HUES64 (cell line): ENCODE measurements around the gene PTK6.

Experiments used
- H3K27ac ChIP-seq: 2 replicates; pipeline ENCODE4 v1.7.0; 2013; ENCODE audit warnings: low read depth, low read length, inconsistent platforms
- H3K27me3 ChIP-seq: 2 replicates; pipeline ENCODE4 v1.6.1; 2013; ENCODE audit warnings: mild to moderate bottlenecking, low read length; ENCODE audit not compliant: insufficient read depth
- H3K36me3 ChIP-seq: 2 replicates; pipeline ENCODE4 v1.6.1; 2013; ENCODE audit warnings: mild to moderate bottlenecking, low read length; ENCODE audit not compliant: insufficient read depth
- H3K4me1 ChIP-seq: 2 replicates; pipeline ENCODE4 v1.6.1; 2013; ENCODE audit warnings: mild to moderate bottlenecking, low read length, moderate library complexity; ENCODE audit not compliant: insufficient read depth
- H3K4me3 ChIP-seq: 2 replicates; pipeline ENCODE4 v1.5.1; 2013; ENCODE audit warnings: mild to moderate bottlenecking, low read length, moderate library complexity
- H3K9ac ChIP-seq: 2 replicates; pipeline ENCODE4 v1.6.1; 2013; ENCODE audit warnings: mild to moderate bottlenecking, low read depth, low read length
- H3K9me3 ChIP-seq: 2 replicates; pipeline ENCODE4 v1.6.1; 2013; ENCODE audit warnings: low read depth, low read length; ENCODE audit not compliant: insufficient read depth
- WGBS: fragments of 150-250, 120-280 bp; methylation state at CpG from one replicate; pipeline ENCODE4 v1.1.7; 2013; ENCODE audit warnings: missing lambda C conversion rate; 5-methylcytosine and 5-hydroxymethylcytosine counted together

PTK6 gene

GRCh38 chr20:63532449-63532971 is 4.7 kb downstream of the PTK6 start:
- H3K4me1 ChIP-seq: no peaks in the 10 kb centered on the region
- 93% methylated on average over 24 of the region's 24 CpGs for WGBS
- no peaks in the 10 kb centered on the region for H3K9me3 ChIP-seq
- H3K9ac ChIP-seq: no peak overlapping the region
- no peaks in the 10 kb centered on the region for H3K36me3 ChIP-seq
- H3K4me3 ChIP-seq: no peak overlapping the region
- no peaks in the 10 kb centered on the region for H3K27me3 ChIP-seq
- H3K27ac ChIP-seq: no peak overlapping the region

- no peaks in the 10 kb centered on the region for H3K27me3 ChIP-seq
- no peak overlapping the region for H3K27ac ChIP-seq
- no peak overlapping the region for H3K4me3 ChIP-seq
- H3K9ac ChIP-seq: no peak overlapping the region
- 91% methylated on average over 27 of the region's 27 CpGs for WGBS
- H3K9me3 ChIP-seq: no peaks in the 10 kb centered on the region
- H3K36me3 ChIP-seq: no peaks in the 10 kb centered on the region
- H3K4me1 ChIP-seq: no peaks in the 10 kb centered on the region
Measured at GRCh38 chr20:63531686-63532448, 5.3 kb downstream of the PTK6 start.

GRCh38 chr20:63530788-63531160 is 6.4 kb downstream of the PTK6 start:
- no peaks in the 10 kb centered on the region for H3K4me1 ChIP-seq
- WGBS: 93% methylated on average over 14 of the region's 14 CpGs
- no peak overlapping the region for H3K9ac ChIP-seq
- no peaks in the 10 kb centered on the region for H3K36me3 ChIP-seq
- no peak overlapping the region for H3K4me3 ChIP-seq
- H3K9me3 ChIP-seq: no peaks in the 10 kb centered on the region
- no peak overlapping the region for H3K27ac ChIP-seq
- no peaks in the 10 kb centered on the region for H3K27me3 ChIP-seq

- no peaks in the 10 kb centered on the region for H3K4me1 ChIP-seq
- H3K9me3 ChIP-seq: no peaks in the 10 kb centered on the region
- no peak overlapping the region for H3K9ac ChIP-seq
- no peaks in the 10 kb centered on the region for H3K27me3 ChIP-seq
- H3K4me3 ChIP-seq: no peak overlapping the region
- H3K27ac ChIP-seq: no peak overlapping the region
- 91% methylated on average over 39 of the region's 39 CpGs for WGBS
- no peaks in the 10 kb centered on the region for H3K36me3 ChIP-seq
Measured at GRCh38 chr20:63529861-63530787, 7.1 kb downstream of the PTK6 start.

- H3K9ac ChIP-seq: no peak overlapping the region
- H3K9me3 ChIP-seq: no peaks in the 10 kb centered on the region
- H3K36me3 ChIP-seq: no peaks in the 10 kb centered on the region
- no peak overlapping the region for H3K4me3 ChIP-seq
- no peaks in the 10 kb centered on the region for H3K4me1 ChIP-seq
- no peaks in the 10 kb centered on the region for H3K27me3 ChIP-seq
- WGBS: 92% methylated on average over 27 of the region's 27 CpGs
- H3K27ac ChIP-seq: no peak overlapping the region
Measured at GRCh38 chr20:63529180-63529860, 7.9 kb downstream of the PTK6 start.

- H3K27me3 ChIP-seq: no peaks in the 10 kb centered on the region
- H3K4me3 ChIP-seq: no peak overlapping the region
- peaks cover 16% of the 10 kb centered on the region for H3K36me3 ChIP-seq
- H3K27ac ChIP-seq: no peak overlapping the region
- H3K9me3 ChIP-seq: peaks cover 9% of the 10 kb centered on the region; the same call in 1 of the 2 replicates
- 91% methylated on average over 9 of the region's 9 CpGs for WGBS
- H3K9ac ChIP-seq: no peak overlapping the region
- H3K4me1 ChIP-seq: no peaks in the 10 kb centered on the region
Measured at GRCh38 chr20:63527184-63527583, 10.0 kb downstream of the PTK6 start.

GRCh38 chr20:63525971-63526370 is 11.2 kb downstream of the PTK6 start:
- no peak overlapping the region for H3K27ac ChIP-seq
- H3K27me3 ChIP-seq: no peaks in the 10 kb centered on the region
- peaks cover 9% of the 10 kb centered on the region; the same call in 1 of the 2 replicates for H3K9me3 ChIP-seq
- 65% methylated on average over 2 of the region's 2 CpGs for WGBS
- H3K4me3 ChIP-seq: no peak overlapping the region
- H3K9ac ChIP-seq: no peak overlapping the region
- H3K4me1 ChIP-seq: no peaks in the 10 kb centered on the region
- H3K36me3 ChIP-seq: peaks cover 20% of the 10 kb centered on the region

GRCh38 chr20:63525185-63525584 is 12.0 kb downstream of the PTK6 start:
- Histone ChIP-seq H3K36me3 (peaks cover 20% of the 10 kb centered on the region), H3K27me3 (no peaks in the 10 kb centered on the region), H3K9me3 (peaks cover 9% of the 10 kb centered on the region; the same call in 1 of the 2 replicates), H3K9ac (no peak overlapping the region), H3K27ac (no peak overlapping the region), H3K4me1 (no peaks in the 10 kb centered on the region), H3K4me3 (no peak overlapping the region)
- WGBS: 70% methylated on average over 3 of the region's 3 CpGs

- H3K9ac ChIP-seq: no peak overlapping the region
Measured at GRCh38 chr20:63522981-63523611, 14.1 kb downstream of the PTK6 start.

GRCh38 chr20:63522091-63522868 is 14.9 kb downstream of the PTK6 start:
- peak overlapping the region; percentile 34; the same call in 1 of the 2 replicates for H3K4me3 ChIP-seq
- H3K9me3 ChIP-seq: peaks cover 9% of the 10 kb centered on the region; the same call in 1 of the 2 replicates
- no peak overlapping the region for H3K9ac ChIP-seq
- 0 out of 2 replicates have a peak, but pooled peaks cover 9% of the 10 kb centered on the region for H3K4me1 ChIP-seq
- WGBS: 83% methylated on average over 13 of the region's 13 CpGs
- no peak overlapping the region for H3K27ac ChIP-seq
- H3K36me3 ChIP-seq: peaks cover 20% of the 10 kb centered on the region
- peaks cover 14% of the 10 kb centered on the region for H3K27me3 ChIP-seq

More at GRCh38 chr20:63522981-63523611, 14.1 kb downstream of the PTK6 start:
- Histone ChIP-seq H3K36me3 (peaks cover 20% of the 10 kb centered on the region), H3K27ac (no peak overlapping the region), H3K27me3 (peaks cover 14% of the 10 kb centered on the region), H3K9me3 (peaks cover 9% of the 10 kb centered on the region; the same call in 1 of the 2 replicates), H3K4me1 (0 out of 2 replicates have a peak, but pooled peaks cover 8% of the 10 kb centered on the region), H3K4me3 (no peak overlapping the region)
- 95% methylated on average over 11 of the region's 11 CpGs for WGBS
